ENCODE results near the gene SNX30. TPM values are rescaled to one million over a fixed set of nuclear protein-coding genes. Genes with fewer than 3 reads are reported as not detected.

Gene SNX30
- total and polyA plus RNA-seq, 4 donors = 1.8 to 13.5 (median 6.5) TPM

DNA sequence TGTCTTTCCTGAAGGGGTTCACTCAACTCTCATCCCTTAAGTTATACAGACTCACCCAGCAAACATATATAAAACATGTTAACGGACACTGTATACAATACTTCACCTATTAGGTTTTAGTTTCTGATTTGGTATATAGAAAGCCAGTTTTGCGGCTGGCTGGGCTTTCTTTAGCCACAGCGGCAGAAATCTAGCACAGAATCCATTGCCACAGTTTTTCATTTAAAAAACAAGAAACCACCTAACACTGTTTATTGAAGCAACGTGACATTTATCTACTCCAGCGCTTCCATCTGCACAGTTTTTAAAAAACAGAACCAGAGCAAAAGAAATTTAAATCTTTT is 67.3 kb downstream of the SNX30 start:
- no peaks in the 10 kb centered on the region for H3K36me3 ChIP-seq (ENCODE audit: control insufficient read depth in 4 of 4, insufficient read depth in 3 of 4, low read depth in 1 of 4, low read length in 3 of 4)
- no peaks in the 10 kb centered on the region for H3K9me3 ChIP-seq (ENCODE audit: control insufficient read depth in 4 of 4, low read length in 3 of 4)
- WGBS = 93% methylated on average over 5 of the region's 5 CpGs
- DNase-seq (ENCODE audit: low spot score) = no peak
- H3K27me3 ChIP-seq (ENCODE audit: control insufficient read depth in 4 of 4, insufficient read depth in 4 of 4, low read length in 3 of 4) = no peaks in the 10 kb centered on the region
- H3K4me3 ChIP-seq (ENCODE audit: low read depth in 1 of 3, low read length in 3 of 3) = no peak overlapping the region
- no peaks in the 10 kb centered on the region for H3K4me1 ChIP-seq (ENCODE audit: control insufficient read depth in 4 of 4, insufficient read depth in 4 of 4, low read length in 3 of 4)
- peak overlapping the region in 1 of 2 donors; percentile 41 for H3K9ac ChIP-seq (ENCODE audit: low read depth in 1 of 2, low read length in 2 of 2)
- peak overlapping the region in 1 of 2 donors; percentile 53 for H3K27ac ChIP-seq (ENCODE audit: low read depth in 1 of 2, low read length in 2 of 2)
- TF ChIP-seq FOXA2 (IDR thresholded peaks at IDR 0.05) (no peak), SP1 (IDR thresholded peaks at IDR 0.05) (no peak), RXRA (IDR thresholded peaks at IDR 0.05) (no peak)
- TF ChIP-seq, protein P1, sequence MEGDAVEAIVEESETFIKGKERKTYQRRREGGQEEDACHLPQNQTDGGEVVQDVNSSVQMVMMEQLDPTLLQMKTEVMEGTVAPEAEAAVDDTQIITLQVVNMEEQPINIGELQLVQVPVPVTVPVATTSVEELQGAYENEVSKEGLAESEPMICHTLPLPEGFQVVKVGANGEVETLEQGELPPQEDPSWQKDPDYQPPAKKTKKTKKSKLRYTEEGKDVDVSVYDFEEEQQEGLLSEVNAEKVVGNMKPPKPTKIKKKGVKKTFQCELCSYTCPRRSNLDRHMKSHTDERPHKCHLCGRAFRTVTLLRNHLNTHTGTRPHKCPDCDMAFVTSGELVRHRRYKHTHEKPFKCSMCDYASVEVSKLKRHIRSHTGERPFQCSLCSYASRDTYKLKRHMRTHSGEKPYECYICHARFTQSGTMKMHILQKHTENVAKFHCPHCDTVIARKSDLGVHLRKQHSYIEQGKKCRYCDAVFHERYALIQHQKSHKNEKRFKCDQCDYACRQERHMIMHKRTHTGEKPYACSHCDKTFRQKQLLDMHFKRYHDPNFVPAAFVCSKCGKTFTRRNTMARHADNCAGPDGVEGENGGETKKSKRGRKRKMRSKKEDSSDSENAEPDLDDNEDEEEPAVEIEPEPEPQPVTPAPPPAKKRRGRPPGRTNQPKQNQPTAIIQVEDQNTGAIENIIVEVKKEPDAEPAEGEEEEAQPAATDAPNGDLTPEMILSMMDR (IDR thresholded peaks at IDR 0.05; ENCODE audit: low read depth, low read length, missing input control) = no peak

GRCh38 chr9:112819635-112820496 is 69.3 kb downstream of the SNX30 start:
- Histone ChIP-seq H3K27ac (ENCODE audit: low read depth in 1 of 2, low read length in 2 of 2) (no peak overlapping the region), H3K27me3 (ENCODE audit: control insufficient read depth in 4 of 4, insufficient read depth in 4 of 4, low read length in 3 of 4) (no peaks in the 10 kb centered on the region), H3K9me3 (ENCODE audit: control insufficient read depth in 4 of 4, low read length in 3 of 4) (no peaks in the 10 kb centered on the region), H3K4me3 (ENCODE audit: low read depth in 1 of 3, low read length in 3 of 3) (no peak overlapping the region), H3K4me1 (ENCODE audit: control insufficient read depth in 4 of 4, insufficient read depth in 4 of 4, low read length in 3 of 4) (no peaks in the 10 kb centered on the region), H3K9ac (ENCODE audit: low read depth in 1 of 2, low read length in 2 of 2) (no peak overlapping the region), H3K36me3 (ENCODE audit: control insufficient read depth in 4 of 4, insufficient read depth in 3 of 4, low read depth in 1 of 4, low read length in 3 of 4) (no peaks in the 10 kb centered on the region)
- TF ChIP-seq, protein P2, sequence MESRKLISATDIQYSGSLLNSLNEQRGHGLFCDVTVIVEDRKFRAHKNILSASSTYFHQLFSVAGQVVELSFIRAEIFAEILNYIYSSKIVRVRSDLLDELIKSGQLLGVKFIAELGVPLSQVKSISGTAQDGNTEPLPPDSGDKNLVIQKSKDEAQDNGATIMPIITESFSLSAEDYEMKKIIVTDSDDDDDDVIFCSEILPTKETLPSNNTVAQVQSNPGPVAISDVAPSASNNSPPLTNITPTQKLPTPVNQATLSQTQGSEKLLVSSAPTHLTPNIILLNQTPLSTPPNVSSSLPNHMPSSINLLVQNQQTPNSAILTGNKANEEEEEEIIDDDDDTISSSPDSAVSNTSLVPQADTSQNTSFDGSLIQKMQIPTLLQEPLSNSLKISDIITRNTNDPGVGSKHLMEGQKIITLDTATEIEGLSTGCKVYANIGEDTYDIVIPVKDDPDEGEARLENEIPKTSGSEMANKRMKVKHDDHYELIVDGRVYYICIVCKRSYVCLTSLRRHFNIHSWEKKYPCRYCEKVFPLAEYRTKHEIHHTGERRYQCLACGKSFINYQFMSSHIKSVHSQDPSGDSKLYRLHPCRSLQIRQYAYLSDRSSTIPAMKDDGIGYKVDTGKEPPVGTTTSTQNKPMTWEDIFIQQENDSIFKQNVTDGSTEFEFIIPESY (IDR thresholded peaks at IDR 0.05) = no peak
- TF ChIP-seq FOXA1 (IDR thresholded peaks at IDR 0.05) = no peak
- TF ChIP-seq, protein P1 (IDR thresholded peaks at IDR 0.05; ENCODE audit: low read depth, low read length, missing input control) = peak; percentile 64
- no peak for TF ChIP-seq JUND (IDR thresholded peaks at IDR 0.05)
- TF ChIP-seq EGR1 (IDR thresholded peaks at IDR 0.05; ENCODE audit: low read depth in 2 of 2) = no peak
- no peak for TF ChIP-seq YY1 (IDR thresholded peaks at IDR 0.05)
- no peak for TF ChIP-seq SP1 (IDR thresholded peaks at IDR 0.05)
- TF ChIP-seq RAD21 (IDR thresholded peaks at IDR 0.05) = peak; percentile 86 to 89
- no peak for TF ChIP-seq GABPA (IDR thresholded peaks at IDR 0.05 in 1 of 2, conservative IDR thresholded peaks at IDR 0.05 in 1 of 2)
- TF ChIP-seq MAX (IDR thresholded peaks at IDR 0.05) = no peak
- TF ChIP-seq, protein P3, sequence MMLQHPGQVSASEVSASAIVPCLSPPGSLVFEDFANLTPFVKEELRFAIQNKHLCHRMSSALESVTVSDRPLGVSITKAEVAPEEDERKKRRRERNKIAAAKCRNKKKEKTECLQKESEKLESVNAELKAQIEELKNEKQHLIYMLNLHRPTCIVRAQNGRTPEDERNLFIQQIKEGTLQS (IDR thresholded peaks at IDR 0.05) = no peak
- no peak for TF ChIP-seq FOXA2 (IDR thresholded peaks at IDR 0.05)
- TF ChIP-seq TAF1 (conservative IDR thresholded peaks at IDR 0.05) = no peak
- no peak for TF ChIP-seq NR2F2 (IDR thresholded peaks at IDR 0.05)
- no peak for TF ChIP-seq REST (IDR thresholded peaks at IDR 0.05)
- no peak for TF ChIP-seq HNF4A (conservative IDR thresholded peaks at IDR 0.05)
- no peak for DNase-seq (ENCODE audit: low spot score)
- WGBS = 54% methylated on average over 7 of the region's 7 CpGs

All from liver (tissue), 9 donors.